Skin of body (tissue), 2 donors: ENCODE results near the gene CTTNBP2. TPM values are rescaled to one million over a fixed set of nuclear protein-coding genes. Genes with fewer than 3 reads are reported as not detected.

Experiments
- DNase-seq: peaks from one replicate; lab custom pipeline; 2025; lab: John Stamatoyannopoulos, UW
- total RNA-seq: library from RNA; depleted of rRNA; stranded (reverse); fragments of >200 nt; gene quantifications from one replicate; pipeline ENCODE4 v1.2.3, GENCODE V29; 2014

The CTTNBP2 gene
- total RNA-seq, 1 donor from 2014 or later = 5.5 TPM

DNA sequence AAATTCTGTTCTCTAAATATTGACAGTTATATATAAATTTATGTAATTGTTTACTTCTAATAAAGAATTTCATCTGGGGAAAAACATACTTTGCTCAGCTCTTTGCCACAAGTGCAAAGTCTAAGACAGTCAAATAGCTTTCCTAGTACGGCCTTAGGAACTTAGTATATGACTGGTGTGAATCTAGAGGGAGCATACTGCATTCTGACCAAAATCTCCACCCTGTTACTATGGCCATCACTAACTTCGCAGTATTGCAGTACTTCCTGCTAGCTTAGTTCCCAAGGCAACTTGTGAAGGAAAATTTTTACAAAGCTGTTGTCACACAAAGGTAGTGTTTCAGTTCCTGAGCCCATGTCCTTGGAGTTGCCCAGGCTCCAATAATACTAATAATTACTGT is 211.9 kb downstream of the CTTNBP2 start:
- DNase-seq = no peak
